GM21423 (cell line): ENCODE measurements around the gene RIOK1.
A peak's percentile ranks its signal among the peaks of the same experiment; 100 is the strongest.
"Not testable (repeated sequence)": the region's sequence is repeated elsewhere in the genome, so short reads cannot be mapped to it uniquely, and the experiment has no call there.

Experiments
- ATAC-seq: cut with Tn5 transposase; IDR thresholded peaks from one replicate; pipeline ENCODE4 v1.9.1; 2021; ENCODE audit warnings: mild to moderate bottlenecking, moderate library complexity; ENCODE audit not compliant: unreplicated experiment

The RIOK1 gene

DNA sequence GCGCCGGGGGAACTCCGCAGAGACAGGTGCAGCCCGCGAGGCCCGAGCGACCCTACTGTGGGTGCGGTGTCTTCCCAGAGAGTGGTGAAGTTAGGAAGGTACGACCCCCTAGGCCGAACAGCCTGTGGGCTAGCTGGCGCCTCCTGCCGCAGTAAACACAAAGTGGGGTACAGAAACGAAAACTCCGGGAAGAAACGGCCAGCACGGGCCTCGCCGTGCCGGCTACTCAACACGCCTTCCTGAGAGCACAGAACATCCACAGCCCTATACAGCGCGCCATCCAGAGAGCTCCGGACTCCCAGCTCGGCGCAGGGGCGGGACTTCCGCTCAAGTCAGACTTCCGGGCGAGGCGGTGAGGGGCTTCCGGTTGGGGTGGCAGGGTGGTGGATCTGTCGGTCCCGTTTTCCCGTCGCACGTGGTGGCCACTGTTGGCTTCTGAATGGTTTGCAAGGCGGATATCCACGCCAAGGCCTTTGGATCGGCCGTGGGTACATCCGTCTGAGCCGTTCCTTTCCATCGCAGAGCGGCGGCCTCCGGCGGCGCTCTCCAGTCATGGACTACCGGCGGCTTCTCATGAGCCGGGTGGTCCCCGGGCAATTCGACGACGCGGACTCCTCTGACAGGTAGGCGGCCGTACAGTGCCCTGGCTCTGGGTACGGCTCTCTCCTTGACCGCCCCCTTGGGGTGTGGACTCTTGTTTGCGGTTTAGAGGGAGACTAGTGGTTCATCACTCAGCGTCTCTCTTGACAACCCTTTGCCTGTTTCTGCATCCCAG, at the start of gene RIOK1, which contains the start of gene CAGE1:
TSS of gene RIOK1 (plus strand) at position 358 of the 775 bp plus-strand sequence. CDS start at position 553, 195 bp downstream.
TSS of gene CAGE1 (minus strand) at position 292 of the 775 bp plus-strand sequence. CDS start 2,569 bp downstream, outside the sequence.
- peak; percentile 97 for ATAC-seq

DNA sequence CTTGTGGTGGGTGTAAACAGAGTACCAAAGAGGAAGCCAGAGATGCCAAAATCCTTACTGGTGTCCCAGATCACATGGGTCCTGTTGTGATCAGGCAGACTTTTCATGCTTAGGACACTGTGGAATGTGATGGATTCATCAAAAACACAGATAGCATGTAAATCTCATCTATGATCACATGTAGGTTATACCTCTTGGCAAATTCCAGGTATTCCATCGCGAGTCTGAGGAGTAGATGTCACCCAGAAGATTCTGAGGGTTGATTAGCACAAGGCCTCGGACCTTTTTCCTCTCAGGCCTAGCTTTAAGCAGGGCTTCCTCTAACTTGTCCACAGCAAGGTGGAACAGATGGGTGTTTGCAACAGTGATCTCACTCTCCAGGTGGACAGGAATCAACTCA, 48.3 kb upstream of the RIOK1 start:
- ATAC-seq: no peak

DNA sequence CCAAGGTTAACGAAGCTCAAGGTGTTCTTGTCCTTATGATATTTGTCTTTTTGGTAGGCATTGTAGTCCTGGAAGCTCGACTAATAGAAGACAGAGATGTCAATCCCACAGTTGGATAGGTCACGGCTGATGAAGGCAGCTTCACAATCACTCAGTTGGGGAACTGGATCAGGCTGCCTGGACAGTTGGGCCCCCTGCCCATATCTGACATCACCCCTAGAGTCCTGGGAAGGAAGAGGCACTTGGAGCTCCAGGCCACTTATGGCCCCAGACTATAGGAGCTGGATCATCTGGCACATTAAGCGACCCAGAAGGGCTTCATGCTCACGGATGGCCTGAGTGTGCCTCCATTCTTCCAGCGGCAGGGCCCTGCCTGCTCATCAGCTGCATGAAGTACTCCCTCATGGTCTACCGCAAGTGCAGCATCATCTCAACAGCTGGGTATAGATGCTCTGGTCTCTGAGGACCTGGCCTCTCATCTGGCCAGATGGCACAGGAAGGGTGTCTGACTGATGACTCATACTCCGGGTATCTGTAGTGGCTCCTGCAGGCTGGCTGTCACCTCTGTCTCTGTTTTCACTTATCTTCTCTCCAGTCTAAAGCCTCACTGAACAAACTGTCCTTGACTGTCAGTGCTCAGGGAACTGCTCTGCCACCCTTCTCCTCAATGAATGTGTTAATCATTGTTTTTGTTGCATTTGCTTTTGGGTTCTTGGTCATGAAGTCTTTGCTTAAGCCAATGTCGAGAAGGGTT, 47.4 kb upstream of the RIOK1 start:
- ATAC-seq: peak; percentile 68

DNA sequence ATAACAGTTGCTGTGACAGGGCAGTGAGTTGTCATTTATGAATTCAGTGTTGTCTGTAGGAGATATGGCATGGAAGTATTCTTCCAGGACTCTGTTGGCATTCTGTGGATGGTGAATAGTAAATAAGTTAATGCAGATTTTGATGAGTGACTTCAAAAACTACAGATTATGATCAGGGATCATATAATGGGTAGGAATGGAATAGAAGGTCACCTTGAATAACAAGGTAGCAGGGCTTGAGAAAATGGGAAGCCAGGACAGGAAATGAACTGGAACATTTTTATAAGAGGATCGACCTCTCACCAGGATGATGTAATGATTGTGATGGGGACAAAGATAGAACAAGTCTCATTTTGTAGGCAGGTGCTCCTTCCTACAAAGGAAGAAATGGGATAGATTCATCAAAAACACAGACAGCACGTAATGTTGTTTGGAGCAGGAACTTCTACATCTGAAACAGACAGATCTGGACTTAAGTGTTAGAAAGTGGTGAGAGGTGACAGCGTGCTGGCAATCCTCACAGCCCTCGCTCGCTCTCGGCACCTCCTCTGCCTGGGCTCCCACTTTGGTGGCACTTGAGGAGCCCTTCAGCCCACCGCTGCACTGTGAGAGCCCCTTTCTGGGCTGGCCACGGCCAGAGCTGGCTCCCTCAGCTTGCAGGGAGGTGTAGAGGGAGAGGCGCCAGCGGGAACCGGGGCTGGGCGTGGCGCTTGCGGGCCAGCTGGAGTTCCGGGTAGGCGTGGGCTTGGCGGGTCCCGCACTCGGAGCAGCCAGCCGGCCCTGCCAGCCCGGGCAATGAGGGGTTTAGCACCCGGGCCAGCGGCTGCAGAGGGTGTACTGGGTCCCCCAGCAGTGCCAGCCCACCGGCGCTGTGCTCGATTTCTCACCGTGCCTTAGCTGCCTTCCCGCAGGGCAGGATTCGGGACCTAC, 45.8 kb upstream of the RIOK1 start:
- no peak for ATAC-seq

DNA sequence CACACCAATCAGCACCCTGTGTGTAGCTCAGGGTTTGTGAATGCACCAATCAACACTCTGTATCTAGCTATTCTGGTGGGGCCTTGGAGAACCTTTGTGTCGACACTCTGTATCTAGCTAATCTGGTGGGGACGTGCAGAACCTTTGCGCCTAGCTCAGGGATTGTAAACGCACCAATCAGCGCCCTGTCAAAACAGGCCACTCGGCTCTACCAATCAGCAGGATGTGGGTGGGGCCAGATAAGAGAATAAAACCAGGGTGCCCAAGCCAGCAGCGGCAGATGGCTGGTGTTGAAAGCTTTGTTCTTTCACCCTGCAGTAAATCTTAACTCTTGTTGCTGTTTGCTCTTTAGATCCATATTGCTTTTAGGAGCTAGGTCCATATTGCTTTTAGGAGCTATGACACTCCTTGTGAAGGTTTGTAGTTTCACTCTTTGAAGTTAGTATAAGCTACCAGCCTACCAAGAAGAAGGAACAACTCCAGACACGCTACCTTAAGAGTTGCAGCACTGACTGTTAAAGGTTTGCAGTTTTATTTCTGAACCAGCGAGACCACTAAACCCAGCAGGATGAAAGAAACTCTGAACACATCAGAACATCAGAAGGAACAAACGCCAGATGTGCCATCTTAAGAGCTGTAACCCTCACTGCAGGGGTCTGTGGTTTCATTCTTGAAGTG, 44.7 kb upstream of the RIOK1 start:
- ATAC-seq: not testable (repeated sequence)

DNA sequence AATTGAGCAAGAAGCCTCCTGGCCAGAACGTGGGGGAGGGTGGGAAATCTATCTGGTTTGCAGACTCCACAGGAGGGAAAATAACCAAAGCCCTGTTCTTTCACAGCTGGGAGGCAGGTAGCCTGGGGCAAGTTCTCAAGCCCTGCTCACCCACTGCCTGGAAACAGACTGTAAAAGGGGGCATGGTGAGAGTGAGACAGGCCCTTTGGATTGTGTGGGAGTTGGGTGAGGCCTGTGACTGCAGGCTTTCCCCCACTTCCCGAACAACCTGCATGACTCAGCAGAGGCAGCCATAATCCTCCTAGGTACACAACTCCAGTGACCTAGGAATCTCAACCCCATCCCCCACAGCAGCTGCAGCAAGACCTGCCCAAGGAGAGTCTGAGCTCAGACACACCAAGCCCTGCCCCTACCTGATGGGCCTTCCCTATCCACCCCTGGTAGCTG, 42.0 kb upstream of the RIOK1 start:
- ATAC-seq: not testable (repeated sequence)

DNA sequence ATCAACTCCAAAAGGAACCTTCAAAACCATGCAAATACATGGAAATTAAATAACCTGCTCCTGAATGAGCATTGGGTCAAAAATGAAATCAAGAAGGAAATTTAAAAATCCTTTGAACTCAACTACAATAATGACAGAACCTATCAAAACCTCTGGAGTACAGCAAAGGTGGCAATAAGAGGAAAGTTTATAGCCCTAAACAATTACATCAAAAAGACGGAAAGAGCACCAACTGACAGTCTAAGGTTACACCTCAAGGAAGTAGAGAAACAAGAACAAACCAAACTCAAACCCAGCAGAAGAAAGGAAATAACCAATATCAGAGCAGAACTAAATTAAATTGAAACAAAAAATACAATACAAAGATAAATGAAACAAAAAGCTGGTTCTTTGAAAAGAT, 39.0 kb upstream of the RIOK1 start:
- ATAC-seq: not testable (repeated sequence)

DNA sequence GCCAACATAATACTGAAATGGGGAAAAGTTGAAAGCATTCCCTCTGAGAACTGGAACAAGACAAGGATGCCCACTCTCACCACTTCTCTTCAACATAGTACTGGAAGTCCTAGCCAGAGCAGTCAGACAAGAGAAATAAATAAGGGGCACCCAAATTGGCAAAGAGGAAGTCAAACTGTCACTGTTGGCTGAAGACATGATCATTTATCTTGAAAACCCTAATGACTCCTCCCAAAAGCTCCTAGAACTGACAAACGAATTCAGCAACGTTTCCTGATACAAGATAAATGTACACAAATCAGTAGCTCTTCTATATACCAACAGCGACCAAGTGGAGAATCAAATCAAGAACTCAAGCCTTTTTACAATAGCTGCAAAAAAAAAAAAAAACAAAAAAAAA, 37.7 kb upstream of the RIOK1 start:
- ATAC-seq: not testable (repeated sequence)

DNA sequence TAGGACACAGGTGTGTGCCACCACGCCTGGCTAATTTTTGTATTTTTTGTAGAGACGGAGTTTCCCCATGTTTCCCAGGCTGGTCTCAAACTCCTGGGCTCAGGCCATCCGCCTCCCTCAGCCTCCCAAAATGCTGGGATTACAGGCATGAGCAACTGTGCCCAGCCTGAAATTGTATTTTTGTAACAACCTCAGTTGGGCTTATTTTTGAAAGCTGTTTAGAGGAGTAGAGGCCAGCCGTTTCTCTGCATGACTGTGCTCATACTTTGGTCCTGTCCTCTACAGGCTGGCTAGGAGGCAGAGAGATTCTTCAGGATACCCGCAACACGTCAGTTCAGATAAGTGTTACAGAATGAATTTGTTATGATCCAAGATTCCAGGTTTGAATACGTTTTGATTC, 22.2 kb upstream of the RIOK1 start:
- ATAC-seq: no peak

DNA sequence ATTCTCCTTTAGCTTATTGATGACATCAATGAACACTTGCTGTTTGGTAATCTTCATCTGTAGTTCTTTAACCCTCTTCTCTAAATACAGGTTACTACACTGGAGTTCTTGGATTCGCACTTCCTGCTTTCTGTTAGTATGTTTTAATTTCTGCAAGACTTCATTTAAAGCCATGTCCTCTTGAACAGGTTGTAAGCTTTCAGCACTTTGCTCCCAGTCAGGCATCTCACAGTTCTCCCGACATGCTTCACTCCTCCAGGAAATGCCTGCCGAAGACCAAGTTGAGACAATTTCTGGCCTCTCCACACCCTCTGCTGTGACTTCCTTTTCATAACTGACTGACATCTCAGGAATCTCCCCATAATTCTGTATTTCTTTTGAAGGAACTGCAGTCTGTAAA, 15.9 kb upstream of the RIOK1 start:
- no peak for ATAC-seq

DNA sequence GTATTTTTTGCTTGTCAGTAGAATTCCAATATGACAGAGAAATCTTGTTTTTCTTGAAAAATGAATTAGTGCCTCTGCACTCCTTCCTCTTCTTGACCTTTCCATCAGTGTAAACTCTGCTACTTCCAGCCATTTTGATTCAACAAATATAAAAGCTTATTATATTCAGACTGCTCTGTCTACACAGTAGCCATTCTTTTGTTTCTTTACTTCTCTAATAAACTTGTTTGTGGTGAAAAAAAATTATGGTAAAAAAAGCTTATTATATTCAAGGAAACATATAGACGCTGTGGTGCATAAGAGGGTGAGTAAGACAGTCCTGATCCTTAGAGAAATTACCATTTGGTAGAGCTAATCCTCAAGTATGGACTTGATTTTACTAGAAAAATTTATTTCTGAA, 11.6 kb upstream of the RIOK1 start:
- no peak for ATAC-seq

DNA sequence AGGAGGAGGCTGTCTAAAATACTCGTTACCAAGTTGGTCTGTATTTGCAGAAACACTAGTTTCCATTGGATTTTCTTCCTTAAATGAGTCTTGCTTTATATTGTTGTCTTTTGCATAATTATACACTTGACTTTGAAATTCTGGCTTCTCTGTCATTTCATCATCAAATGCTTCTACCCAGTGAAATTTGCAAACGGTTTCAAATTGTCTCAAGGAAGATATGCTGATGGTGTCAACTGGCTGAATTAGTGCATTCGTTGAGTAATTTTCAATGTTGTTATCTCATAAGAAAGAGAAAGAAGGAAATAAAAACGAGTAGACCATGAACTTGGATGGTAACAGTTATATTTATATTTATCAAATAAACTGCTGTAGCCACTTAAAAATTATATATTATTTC, 10.9 kb upstream of the RIOK1 start:
- no peak for ATAC-seq

DNA sequence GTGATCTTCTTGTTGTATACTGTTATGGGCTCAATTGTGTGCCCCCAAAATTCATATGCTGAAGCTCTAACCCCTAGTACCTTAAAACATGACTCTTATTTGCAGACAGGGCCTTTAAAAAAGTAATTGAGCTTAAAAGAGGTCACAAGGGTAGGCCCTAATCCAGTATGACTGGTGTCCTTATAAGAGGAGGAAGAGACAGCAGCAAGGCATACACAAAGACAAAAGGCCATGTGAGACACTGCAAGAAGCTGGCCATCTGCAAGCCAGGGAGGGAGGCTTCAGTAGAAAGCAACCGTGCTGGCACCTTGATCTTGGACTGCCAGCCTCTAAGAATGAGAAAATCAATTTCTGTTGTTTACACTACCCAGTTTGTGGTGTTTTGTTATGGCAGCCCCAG, 8.5 kb upstream of the RIOK1 start:
- ATAC-seq: no peak

DNA sequence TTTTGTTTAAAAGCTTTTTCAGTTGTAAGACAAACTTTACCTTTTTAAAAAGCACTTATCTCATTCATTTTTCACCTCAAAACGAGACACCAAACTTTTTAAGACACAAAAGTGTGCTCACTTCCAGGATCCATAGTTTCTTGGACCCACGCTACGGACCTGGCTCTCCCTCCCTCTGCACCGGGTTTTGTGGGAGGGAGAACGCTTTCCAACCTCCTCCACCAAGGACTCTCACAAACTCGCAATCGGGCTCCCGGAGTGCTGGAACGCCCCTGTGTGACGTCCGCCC, 502 bp upstream of the RIOK1 start:
- no peak for ATAC-seq

DNA sequence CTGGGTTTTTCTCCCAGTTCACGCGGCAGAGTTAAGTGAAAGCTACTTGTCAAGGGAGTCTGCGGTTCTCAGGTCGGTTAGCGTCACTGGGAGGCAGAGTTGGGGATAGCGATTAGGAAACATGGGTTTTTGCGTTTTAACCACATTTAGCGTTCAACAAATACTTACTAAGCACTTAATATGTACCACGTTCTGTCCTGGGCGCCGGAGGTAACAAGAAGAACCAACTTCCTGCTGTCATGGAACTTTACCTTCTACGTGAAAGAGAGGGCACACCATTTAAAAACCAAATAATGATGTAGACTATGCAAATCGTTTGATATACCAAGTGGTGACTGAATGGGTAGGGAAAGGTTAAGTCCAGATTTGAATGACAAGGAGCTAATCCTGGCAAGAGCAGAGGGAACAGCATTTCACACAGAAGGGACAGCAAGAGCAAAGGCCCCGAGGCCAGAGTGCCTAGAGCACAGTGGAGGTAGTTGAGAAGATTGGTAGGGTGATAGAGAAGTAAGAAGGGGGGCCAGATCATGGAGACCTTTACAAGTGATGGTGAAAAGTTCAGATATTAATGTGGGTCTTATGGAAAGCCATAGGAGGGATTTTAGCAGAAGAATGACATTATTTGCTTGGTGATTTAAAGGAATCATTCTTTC, 744 bp downstream of the RIOK1 start:
- ATAC-seq: peak; percentile 10

DNA sequence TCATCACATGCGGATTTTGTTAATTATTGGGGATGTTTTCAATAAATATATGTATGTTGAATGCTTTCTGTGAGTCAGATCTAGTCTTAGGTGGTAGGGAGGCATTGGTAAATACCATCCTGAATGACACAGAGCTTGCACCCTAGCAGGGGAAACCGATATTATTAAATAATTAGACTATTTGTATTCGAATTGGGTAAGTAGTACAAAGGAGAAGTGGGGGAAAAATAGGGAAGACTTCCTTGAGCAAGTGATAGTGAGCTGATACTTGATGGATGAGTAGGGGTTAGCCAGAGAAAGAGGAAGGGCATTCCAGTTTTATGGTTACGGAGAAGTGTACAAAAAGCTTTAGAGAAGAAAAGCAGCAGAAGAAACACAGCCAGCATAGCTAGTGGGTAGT, 1.5 kb downstream of the RIOK1 start:
- no peak for ATAC-seq

DNA sequence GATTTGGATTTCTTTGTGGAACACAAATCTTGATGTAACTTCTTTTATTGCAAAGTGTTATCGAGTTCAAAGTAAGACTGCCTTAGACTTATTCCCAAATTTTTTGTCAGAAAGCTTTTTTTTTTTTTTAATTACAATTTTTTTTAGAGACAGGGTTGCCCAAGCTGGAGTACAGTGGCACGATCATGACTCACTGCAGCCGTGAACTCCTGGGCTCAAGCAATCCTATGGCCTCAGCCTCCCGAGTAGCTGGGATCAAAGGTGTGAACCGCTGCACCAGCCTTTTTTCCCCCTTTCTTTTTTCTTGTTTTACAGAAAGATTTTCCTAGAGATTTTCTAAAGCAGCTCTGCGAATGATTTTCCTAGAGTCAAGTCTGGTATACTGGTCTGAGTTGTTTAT, 2.8 kb downstream of the RIOK1 start:
- no peak for ATAC-seq

DNA sequence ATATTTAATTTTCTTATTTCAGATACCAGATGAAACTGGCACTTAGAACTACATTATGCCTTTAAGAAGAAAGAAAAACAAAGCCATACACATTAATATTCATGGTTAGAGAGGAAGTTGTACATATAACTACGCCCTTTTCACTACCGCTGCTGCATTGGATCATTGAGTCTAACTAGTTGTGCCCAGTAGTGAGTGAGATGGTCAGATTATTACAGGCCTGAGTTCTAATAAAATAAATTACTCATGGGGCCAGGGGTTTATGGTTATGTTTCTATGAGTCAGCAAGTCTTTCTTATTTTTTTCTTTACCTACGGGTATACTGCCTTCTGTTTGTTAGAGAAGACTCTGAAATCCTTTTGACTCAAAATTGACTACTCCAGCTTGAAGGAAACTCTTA, 11.5 kb downstream of the RIOK1 start:
- ATAC-seq: no peak

DNA sequence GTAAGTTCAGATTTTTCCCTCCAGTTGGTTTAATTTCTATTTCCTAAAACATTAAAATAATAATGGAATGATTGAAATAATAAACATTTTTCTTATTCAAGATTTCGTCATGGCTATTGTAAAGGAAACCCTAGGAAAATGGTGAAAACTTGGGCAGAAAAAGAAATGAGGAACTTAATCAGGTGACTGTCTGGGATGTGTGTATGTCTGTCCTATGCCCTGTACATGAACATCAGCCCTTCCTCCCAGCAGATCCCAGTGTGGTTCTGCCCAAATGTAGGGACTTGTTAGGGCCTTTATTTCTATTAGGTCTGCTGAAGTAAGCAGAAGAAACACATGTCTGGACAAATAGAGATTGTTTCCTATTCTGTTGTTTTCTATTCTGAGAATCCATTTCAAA, 13.1 kb downstream of the RIOK1 start:
- no peak for ATAC-seq

DNA sequence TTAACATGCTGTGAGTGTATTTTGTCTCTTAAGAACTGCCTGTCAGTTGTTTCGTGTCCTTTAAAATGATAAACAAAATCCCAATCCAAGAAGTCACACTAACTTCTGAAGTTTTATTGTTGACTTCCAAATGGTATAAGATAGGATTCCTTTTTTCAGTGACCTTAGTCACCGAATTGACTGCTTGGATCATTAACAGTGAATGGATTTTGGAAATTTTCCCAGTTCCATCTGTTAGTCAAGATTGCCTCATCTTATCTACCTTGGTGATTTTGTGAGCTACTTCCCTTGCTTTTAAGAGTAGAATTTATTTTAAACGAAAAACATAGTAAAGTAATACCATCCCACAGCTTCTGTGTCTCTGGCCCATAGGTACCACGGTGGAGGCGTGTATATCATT, 14.9 kb downstream of the RIOK1 start:
- no peak for ATAC-seq
